GM19452 (cell line): Measurements from ENCODE around the gene LUZP4.
"Not testable (repeated sequence)": the region's sequence is repeated elsewhere in the genome, so short reads cannot be mapped to it uniquely, and the experiment has no call there.

Source experiments
- ATAC-seq: cut with Tn5 transposase; IDR thresholded peaks from one replicate; pipeline ENCODE4 v1.9.1; 2021; ENCODE audit not compliant: unreplicated experiment

LUZP4 gene

DNA sequence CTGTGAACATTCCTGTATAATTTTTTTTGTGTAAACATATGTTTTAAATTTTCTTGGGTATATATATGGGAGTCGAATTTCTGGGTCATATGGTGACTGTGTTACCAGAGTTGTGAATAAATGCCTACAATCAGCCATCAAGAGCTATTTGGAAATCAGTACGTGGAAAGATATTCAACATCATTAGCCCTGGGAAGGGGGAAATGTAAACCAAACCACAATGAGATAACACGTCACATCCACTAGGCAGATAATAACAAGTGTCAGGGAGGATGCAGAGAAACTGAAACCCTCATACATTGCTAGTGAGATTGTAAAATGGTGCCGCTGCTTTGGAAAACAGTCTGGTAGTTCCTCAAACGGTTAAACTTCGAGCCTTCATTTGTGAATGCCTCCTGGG, 43.9 kb downstream of the LUZP4 start:
- ATAC-seq: no peak

DNA sequence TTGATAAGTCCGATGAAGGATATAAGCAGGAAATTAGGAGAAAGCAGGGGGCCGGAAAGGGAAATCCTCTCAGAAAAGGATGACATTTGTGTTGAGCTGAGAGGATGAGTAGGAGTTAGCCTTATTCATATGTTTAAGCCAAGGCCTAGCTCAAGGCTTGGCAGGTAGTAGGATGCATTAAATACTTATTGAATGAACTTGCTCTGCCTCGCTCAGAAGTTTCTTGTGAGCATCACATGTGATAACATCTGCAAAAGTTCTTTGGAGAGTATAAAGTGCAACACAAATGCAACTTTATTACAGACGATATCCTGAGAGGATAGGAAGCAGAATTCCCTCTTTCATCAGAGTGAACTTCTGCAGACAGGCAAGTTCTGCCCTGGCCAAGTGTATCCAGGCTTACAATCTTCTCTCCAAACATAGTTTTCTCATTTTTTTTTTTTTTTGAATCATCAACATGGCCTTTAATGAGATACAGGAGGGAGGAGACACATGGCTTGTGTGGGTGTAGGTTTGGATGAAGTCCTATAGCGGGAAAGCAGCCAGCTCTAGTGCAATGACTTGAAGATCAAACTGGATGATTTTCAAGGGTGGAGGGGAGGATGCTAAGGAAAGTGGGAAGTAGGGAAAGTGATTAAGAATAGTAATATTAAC, 48.1 kb downstream of the LUZP4 start:
- ATAC-seq: no peak

DNA sequence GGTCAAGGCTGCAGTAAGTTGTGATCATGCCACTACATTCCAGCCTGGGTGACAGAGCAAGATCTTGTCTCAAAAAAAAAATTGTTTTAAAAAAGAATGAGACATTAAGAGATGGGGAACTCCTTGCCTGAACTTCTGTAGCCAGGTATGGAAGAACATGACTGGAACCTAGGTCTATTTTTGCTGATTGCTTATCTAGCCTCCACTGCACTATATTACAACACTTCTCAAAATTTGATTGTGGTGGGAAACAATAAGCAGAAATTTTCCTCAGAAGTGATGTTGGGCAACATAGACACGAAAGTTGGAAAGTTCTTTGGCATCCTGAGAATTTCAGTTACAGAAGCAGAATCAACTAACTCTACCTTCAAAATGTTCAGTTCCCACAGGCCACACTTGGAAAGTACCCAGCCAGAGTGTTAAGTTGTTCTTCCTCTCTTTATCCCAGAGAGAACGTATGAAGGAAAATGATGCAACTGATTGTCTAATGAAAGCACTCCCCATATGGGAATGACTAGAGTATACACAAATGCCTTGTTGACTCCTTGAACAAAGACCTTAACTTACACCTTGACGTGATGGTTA, 50.0 kb downstream of the LUZP4 start:
- ATAC-seq: no peak

DNA sequence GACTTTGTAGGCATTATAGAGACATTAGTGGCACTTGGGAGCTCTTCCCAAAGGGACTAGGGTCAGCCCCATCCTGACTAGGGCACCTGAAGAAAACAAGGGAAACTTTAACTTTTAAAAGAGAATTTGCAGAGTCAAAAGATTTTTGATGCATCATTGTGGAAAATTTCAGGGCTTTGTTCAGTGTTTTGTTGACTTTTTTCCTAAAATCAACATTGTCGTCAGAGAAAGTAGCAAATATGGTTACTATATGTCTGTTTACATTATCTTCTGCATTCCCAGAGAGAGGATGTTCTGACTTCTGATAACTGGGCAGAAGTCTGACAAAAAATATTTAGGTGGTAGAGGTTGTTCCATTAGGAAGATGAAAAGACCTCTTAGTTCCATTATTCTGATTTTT, 51.9 kb downstream of the LUZP4 start:
- ATAC-seq: no peak

DNA sequence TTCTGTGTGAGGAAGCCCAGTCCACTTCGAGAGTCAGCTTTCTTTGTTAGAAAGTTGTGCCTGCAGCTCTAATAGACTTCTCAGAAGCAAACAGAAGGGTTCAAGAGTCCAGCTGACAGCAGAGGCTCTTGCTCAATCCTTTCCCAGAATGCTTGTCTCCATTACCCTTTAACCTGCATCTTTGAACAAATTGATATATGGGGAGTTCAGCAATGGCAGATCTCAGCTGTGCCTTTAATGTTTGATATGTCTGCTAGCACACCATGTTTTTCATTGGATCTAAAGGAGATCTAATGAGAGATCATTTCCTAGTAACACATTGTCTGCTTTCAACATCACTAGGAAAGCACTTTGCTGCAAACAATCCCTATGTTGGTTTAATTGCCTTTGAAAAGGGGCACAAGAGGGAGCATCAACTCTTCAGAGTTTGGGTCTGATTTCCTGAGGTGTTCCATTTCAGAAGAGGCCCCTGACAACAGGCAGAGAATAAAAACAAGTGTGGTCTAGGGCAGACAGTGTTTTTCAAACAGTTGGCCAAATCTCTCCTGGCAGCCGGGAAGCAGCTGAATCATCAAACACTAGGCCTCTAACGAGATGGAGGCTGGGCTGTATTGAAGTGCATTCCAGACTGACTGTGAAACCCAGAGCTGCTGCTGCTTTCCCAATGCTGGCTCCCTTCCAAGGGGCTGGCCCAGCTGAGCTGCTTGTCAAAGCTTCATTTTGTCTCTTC, 55.5 kb downstream of the LUZP4 start:
- no peak for ATAC-seq

DNA sequence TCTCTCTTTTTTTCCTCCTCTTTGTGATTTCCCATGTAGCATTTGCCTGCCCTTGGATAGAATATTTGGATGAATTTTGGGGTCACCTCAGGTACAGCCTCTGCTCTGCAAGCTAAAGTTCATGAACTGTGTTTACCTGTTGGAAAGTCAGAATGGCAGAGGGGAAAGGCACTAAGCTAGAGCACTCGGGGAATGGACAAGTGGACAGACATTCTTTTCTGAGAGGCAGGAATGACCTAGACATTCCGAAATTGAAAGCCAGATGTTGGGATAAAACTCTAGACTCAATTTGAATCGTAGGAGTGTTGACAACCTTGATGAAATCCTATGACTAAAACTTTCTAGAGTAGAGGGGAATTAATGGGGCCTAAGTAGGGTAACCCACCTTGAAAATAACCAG, 56.1 kb downstream of the LUZP4 start:
- no peak for ATAC-seq

GRCh38 chrX:115346738-115347137, 57.2 kb downstream of the LUZP4 start:
- not testable (repeated sequence) for ATAC-seq

- no peak for ATAC-seq
Measured at GRCh38 chrX:115348446-115349225, 59.1 kb downstream of the LUZP4 start.

DNA sequence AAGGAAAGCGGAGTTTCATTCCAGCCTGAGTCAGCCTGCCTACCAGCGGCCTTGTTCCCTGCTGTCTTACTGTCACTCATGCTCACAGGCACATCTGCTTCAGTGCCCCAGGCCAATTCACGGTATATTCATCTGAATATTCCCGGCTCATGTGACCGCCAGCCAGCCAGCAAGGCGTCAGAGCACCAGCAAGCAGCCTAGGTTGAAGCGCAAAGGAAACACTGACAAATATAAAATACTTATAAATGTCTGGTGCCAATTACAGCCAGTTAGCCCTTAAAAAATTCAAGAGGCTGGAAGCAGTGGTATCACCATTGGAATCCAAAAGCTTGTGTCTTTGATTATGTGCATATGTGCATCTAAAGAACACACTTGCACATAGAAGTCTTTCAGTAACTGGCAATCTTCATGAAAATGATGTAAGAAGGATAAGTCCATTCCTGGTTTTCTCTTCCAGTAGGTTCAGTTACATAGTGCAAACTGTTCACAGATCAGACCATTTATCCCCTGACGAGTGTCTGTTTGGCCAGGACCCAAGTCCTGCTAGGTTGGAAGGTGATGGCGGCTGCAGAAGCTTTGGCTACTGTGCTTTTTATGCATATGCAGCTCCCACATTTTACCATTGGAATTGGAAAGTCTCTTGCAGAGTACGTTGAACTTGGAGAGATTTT, 61.3 kb downstream of the LUZP4 start:
- no peak for ATAC-seq

DNA sequence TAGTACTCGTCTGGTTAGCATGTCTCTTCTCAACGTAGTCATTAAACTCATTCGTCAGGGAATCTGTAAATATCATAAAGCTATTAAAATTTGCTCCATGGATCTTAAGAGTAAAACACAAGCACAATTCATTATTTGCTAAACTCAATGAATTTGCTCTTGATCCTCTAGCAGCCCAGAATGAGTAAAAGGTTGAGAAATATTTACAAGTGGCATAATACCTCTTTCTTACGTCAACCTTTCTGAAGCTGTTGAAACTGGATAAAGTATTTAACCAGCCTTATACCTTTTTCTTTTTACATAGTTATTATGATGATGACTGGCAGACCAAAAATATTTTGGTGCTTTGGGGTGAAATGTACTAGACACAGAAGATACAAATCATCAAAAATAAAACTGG, 66.9 kb downstream of the LUZP4 start:
- no peak for ATAC-seq
